WTC11 (cell line): ENCODE measurements around the gene NALF2.

ENCODE experiments used
- ELF4 ChIP-seq: sonication (generic); formaldehyde crosslinking; IDR thresholded peaks from 2 replicates; pipeline ENCODE4 v1.8.1; 2022; ENCODE audit warnings: low read depth, mild to moderate bottlenecking, moderate library complexity, missing genetic modification reagents
- FOXJ3 ChIP-seq: sonication (generic); formaldehyde crosslinking; IDR thresholded peaks from 2 replicates; pipeline ENCODE4 v1.9.0; 2021; ENCODE audit warnings: missing genetic modification reagents, mild to moderate bottlenecking, borderline replicate concordance
- NFYB ChIP-seq: sonication (generic); formaldehyde crosslinking; conservative IDR thresholded peaks from 2 replicates; pipeline ENCODE4 v1.8.0; 2022; ENCODE audit warnings: low read depth, missing genetic modification reagents
- TEAD4 ChIP-seq: sonication (generic); formaldehyde crosslinking; IDR thresholded peaks from 2 replicates; pipeline ENCODE4 v1.8.0; 2022; ENCODE audit warnings: mild to moderate bottlenecking, missing genetic modification reagents
- ZBTB21 ChIP-seq: sonication (generic); formaldehyde crosslinking; IDR thresholded peaks from 2 replicates; pipeline ENCODE4 v1.8.1; 2023; ENCODE audit warnings: mild to moderate bottlenecking, missing genetic modification reagents, borderline replicate concordance
- ZNF263 ChIP-seq: sonication (generic); formaldehyde crosslinking; IDR thresholded peaks from 2 replicates; pipeline ENCODE4 v1.8.1; 2022; ENCODE audit warnings: low read depth, mild to moderate bottlenecking, moderate library complexity, missing genetic modification reagents
- ZNF416 ChIP-seq: fragments of 250-450 bp; sonication (Bioruptor Pico); IDR thresholded peaks from 2 replicates; pipeline ENCODE4 v1.9.0; 2021; ENCODE audit warnings: mild to moderate bottlenecking, inconsistent platforms
- TF ChIP-seq, protein P1 (sequence below): fragments of 250-450 bp; sonication (Bioruptor Pico); IDR thresholded peaks from 2 replicates; pipeline ENCODE4 v2.1.2; 2022; ENCODE audit warnings: mild to moderate bottlenecking, moderate library complexity
- TF ChIP-seq, protein P2 (sequence below): fragments of 200-600 bp; IDR thresholded peaks from 2 replicates; pipeline ENCODE4 v1.8.0; 2022; ENCODE audit warnings: antibody characterized with exemption
- TF ChIP-seq, protein P3 (sequence below): sonication (generic); formaldehyde crosslinking; conservative IDR thresholded peaks from 2 replicates; pipeline ENCODE4 v1.8.1; 2022; ENCODE audit warnings: mild to moderate bottlenecking, missing genetic modification reagents
- TF ChIP-seq, protein P4 (sequence below): sonication (generic); formaldehyde crosslinking; IDR thresholded peaks from 2 replicates; pipeline ENCODE4 v1.8.0; 2022; ENCODE audit warnings: mild to moderate bottlenecking, missing genetic modification reagents

DNA sequence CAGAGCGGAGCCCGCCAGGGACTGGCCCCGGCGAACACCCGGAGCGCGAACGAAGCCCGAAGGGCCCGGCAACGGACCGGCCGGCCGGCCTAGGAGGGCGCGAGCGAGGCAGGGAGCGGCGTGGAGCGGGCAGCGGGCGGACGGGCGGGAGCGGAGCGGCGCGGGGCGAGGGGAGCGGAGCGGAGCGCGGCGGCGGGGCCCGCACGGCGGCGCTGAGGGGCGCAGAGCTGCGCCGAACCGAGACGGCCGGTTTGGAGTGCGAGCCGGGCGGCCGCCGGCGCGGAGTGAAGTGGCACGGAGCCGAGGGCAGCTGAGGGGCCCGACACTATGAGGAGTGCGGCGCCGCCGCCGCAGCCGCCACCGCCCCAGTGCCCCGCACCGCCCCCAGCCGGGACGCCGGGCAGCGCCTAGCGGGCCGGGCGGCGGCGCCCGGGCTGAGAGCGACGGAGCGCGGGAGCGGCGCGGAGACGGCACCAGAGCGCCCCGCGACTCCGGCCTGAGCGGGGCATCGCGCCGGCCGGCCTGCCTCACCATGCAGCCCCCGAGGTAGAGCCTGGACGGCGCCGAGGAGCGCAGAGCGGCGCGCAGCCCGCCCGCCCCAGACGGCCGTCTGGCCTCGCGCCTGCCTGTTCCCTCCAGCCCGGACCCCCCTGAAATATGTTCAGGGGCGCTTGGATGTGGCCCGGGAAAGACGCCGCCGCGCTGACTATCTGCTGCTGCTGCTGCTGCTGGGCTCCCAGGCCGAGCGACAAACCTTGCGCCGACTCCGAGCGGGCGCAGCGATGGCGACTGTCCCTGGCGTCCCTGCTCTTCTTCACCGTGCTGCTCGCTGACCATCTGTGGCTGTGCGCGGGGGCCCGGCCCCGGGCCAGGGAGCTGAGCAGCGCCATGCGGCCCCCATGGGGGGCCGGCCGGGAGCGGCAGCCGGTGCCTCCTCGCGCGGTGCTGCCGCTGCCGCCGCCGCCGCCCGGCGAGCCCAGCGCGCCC lies 793 bp downstream of the NALF2 start:
- TF ChIP-seq, protein P1, sequence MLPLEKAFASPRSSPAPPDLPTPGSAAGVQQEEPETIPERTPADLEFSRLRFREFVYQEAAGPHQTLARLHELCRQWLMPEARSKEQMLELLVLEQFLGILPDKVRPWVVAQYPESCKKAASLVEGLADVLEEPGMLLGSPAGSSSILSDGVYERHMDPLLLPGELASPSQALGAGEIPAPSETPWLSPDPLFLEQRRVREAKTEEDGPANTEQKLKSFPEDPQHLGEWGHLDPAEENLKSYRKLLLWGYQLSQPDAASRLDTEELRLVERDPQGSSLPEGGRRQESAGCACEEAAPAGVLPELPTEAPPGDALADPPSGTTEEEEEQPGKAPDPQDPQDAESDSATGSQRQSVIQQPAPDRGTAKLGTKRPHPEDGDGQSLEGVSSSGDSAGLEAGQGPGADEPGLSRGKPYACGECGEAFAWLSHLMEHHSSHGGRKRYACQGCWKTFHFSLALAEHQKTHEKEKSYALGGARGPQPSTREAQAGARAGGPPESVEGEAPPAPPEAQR (CRISPR knock-in tag) = no peak
- TF ChIP-seq, protein P2, sequence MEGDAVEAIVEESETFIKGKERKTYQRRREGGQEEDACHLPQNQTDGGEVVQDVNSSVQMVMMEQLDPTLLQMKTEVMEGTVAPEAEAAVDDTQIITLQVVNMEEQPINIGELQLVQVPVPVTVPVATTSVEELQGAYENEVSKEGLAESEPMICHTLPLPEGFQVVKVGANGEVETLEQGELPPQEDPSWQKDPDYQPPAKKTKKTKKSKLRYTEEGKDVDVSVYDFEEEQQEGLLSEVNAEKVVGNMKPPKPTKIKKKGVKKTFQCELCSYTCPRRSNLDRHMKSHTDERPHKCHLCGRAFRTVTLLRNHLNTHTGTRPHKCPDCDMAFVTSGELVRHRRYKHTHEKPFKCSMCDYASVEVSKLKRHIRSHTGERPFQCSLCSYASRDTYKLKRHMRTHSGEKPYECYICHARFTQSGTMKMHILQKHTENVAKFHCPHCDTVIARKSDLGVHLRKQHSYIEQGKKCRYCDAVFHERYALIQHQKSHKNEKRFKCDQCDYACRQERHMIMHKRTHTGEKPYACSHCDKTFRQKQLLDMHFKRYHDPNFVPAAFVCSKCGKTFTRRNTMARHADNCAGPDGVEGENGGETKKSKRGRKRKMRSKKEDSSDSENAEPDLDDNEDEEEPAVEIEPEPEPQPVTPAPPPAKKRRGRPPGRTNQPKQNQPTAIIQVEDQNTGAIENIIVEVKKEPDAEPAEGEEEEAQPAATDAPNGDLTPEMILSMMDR = no peak
- TF ChIP-seq ELF4 (CRISPR knock-in tag) (no peak), TEAD4 (CRISPR knock-in tag) (no peak), ZNF416 (CRISPR knock-in tag) (no peak), ZNF263 (no peak), NFYB (CRISPR knock-in tag) (no peak), FOXJ3 (CRISPR knock-in tag) (no peak), ZBTB21 (CRISPR knock-in tag) (no peak)
- TF ChIP-seq, protein P3, sequence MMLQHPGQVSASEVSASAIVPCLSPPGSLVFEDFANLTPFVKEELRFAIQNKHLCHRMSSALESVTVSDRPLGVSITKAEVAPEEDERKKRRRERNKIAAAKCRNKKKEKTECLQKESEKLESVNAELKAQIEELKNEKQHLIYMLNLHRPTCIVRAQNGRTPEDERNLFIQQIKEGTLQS (CRISPR knock-in tag) = no peak
- TF ChIP-seq, protein P4, sequence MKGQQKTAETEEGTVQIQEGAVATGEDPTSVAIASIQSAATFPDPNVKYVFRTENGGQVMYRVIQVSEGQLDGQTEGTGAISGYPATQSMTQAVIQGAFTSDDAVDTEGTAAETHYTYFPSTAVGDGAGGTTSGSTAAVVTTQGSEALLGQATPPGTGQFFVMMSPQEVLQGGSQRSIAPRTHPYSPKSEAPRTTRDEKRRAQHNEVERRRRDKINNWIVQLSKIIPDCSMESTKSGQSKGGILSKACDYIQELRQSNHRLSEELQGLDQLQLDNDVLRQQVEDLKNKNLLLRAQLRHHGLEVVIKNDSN (CRISPR knock-in tag) = no peak
